GM10847 (cell line): ENCODE data around the gene SPATA2.

Source experiments
- POLR2A ChIP-seq: IDR thresholded peaks from 2 replicates; pipeline ENCODE4 v1.6.1; 2011; ENCODE audit not compliant: insufficient read length; ENCODE audit errors: extremely low read depth

Gene SPATA2

GRCh38 chr20:49883246-49883802 lies 32.0 kb downstream of the SPATA2 start:
- TF ChIP-seq POLR2A, result no peak

GRCh38 chr20:49882171-49882970 lies 33.0 kb downstream of the SPATA2 start:
- no peak for TF ChIP-seq POLR2A

- no peak for TF ChIP-seq POLR2A
Measured at GRCh38 chr20:49880724-49881445, 34.4 kb downstream of the SPATA2 start.

GRCh38 chr20:49880177-49880576 lies 35.2 kb downstream of the SPATA2 start:
- no peak for TF ChIP-seq POLR2A

GRCh38 chr20:49878977-49879376 lies 36.4 kb downstream of the SPATA2 start:
- no peak for TF ChIP-seq POLR2A

GRCh38 chr20:49877386-49877921 lies 37.9 kb downstream of the SPATA2 start:
- TF ChIP-seq POLR2A, result no peak

- TF ChIP-seq POLR2A, result no peak
Measured at GRCh38 chr20:49874696-49875095, 40.6 kb downstream of the SPATA2 start.

- TF ChIP-seq POLR2A, result no peak
Measured at GRCh38 chr20:49872056-49872455, 43.3 kb downstream of the SPATA2 start.

- no peak for TF ChIP-seq POLR2A
Measured at GRCh38 chr20:49871391-49871948, 43.9 kb downstream of the SPATA2 start.

GRCh38 chr20:49870261-49870660 lies 45.1 kb downstream of the SPATA2 start:
- no peak for TF ChIP-seq POLR2A

GRCh38 chr20:49868964-49869363 lies 46.4 kb downstream of the SPATA2 start:
- no peak for TF ChIP-seq POLR2A

GRCh38 chr20:49868538-49868937 lies 46.8 kb downstream of the SPATA2 start:
- no peak for TF ChIP-seq POLR2A

- TF ChIP-seq POLR2A, result no peak
Measured at GRCh38 chr20:49867453-49868215, 47.7 kb downstream of the SPATA2 start.

- no peak for TF ChIP-seq POLR2A
Measured at GRCh38 chr20:49866051-49866450, 49.3 kb downstream of the SPATA2 start.

- no peak for TF ChIP-seq POLR2A
Measured at GRCh38 chr20:49865559-49865958, 49.8 kb downstream of the SPATA2 start.

- TF ChIP-seq POLR2A, result no peak
Measured at GRCh38 chr20:49863666-49864065, 51.7 kb downstream of the SPATA2 start.
